A549 (cell line): ENCODE data around the gene ANKS1B.

Experiments
- CHD2 ChIP-seq: fragments of 150-350 bp; IDR thresholded peaks from 2 replicates; pipeline ENCODE4 v1.6.1; 2014; ENCODE audit warnings: low read length; ENCODE audit not compliant: partially characterized antibody
- CTCF ChIP-seq: fragments of >200 bp; sonication (Bioruptor Twin); formaldehyde crosslinking; IDR thresholded peaks from 3 replicates; pipeline ENCODE4 v1.5.1; 2016
- EHMT2 ChIP-seq: fragments of 200-600 bp; sonication (generic); IDR thresholded peaks from 2 replicates; pipeline ENCODE4 v1.6.1; 2016; ENCODE audit warnings: antibody characterized with exemption, low read depth, mild to moderate bottlenecking, moderate library complexity
- ELK1 ChIP-seq: fragments of 150-350 bp; IDR thresholded peaks from 2 replicates; pipeline ENCODE4 v1.6.1; 2014; ENCODE audit warnings: low read depth, mild to moderate bottlenecking, low read length
- FOSB ChIP-seq: fragments of 250-450 bp; sonication (Bioruptor Pico); IDR thresholded peaks from 2 replicates; pipeline ENCODE4 v1.5.0; 2020; ENCODE audit warnings: mild to moderate bottlenecking, moderate library complexity
- JUNB ChIP-seq: fragments of >200 bp; sonication (Bioruptor Twin); formaldehyde crosslinking; IDR thresholded peaks from 2 replicates; pipeline ENCODE4 v1.6.1; 2016
- MAX ChIP-seq: IDR thresholded peaks from 2 replicates; pipeline ENCODE4 v1.6.1; 2012
- MYC ChIP-seq: IDR thresholded peaks from 2 replicates; pipeline ENCODE4 v1.6.1; 2012; ENCODE audit warnings: mild to moderate bottlenecking, inconsistent platforms, low read length, improper control_type of control experiment, borderline replicate concordance
- POLR2A ChIP-seq: IDR thresholded peaks from 2 replicates; pipeline ENCODE4 v1.6.1; 2012; ENCODE audit warnings: mild to moderate bottlenecking, low read length
- REST ChIP-seq: fragments of 200-600 bp; sonication (generic); IDR thresholded peaks from 2 replicates; pipeline ENCODE4 v1.6.1; 2016; ENCODE audit warnings: antibody characterized with exemption, mild to moderate bottlenecking, moderate library complexity
- RNF2 ChIP-seq: fragments of 200-600 bp; sonication (generic); IDR thresholded peaks from 2 replicates; pipeline ENCODE4 v1.6.1; 2016; ENCODE audit warnings: low read depth, mild to moderate bottlenecking, antibody characterized with exemption, moderate library complexity, borderline replicate concordance
- SMC3 ChIP-seq: fragments of >200 bp; sonication (Bioruptor Twin); formaldehyde crosslinking; IDR thresholded peaks from 3 replicates; pipeline ENCODE4 v1.6.1; 2018; ENCODE audit warnings: inconsistent platforms

- TF ChIP-seq CTCF: no peak
- TF ChIP-seq REST: no peak
- TF ChIP-seq RNF2: no peak
- no peak for TF ChIP-seq SMC3
- no peak for TF ChIP-seq JUNB
- no peak for TF ChIP-seq MAX
- TF ChIP-seq EHMT2: no peak
- no peak for TF ChIP-seq ELK1
- no peak for TF ChIP-seq POLR2A
- TF ChIP-seq CHD2: no peak
- TF ChIP-seq FOSB (CRISPR knock-in tag): no peak
- TF ChIP-seq MYC: no peak
Measured at GRCh38 chr12:98823012-98823411, 1161.7 kb downstream of the ANKS1B start.
